Breast epithelium (tissue), 3 donors: ENCODE data around the gene APOA1.

Experiments
- POLR2AphosphoS5 ChIP-seq, 3 donors: sonication (generic); formaldehyde crosslinking; IDR thresholded peaks; one replicate each; pipeline ENCODE4 v1.6.1; 2017; ENCODE audit warnings: antibody characterized with exemption in 3 of 3
- TF ChIP-seq, protein P1 (sequence below), 3 donors: fragments of 450-650 bp; IDR thresholded peaks; one replicate each; pipeline ENCODE4 v1.5.1; 2016 to 2017; ENCODE audit warnings: antibody characterized with exemption in 3 of 3, mild to moderate bottlenecking in 3 of 3, moderate library complexity in 3 of 3

DNA sequence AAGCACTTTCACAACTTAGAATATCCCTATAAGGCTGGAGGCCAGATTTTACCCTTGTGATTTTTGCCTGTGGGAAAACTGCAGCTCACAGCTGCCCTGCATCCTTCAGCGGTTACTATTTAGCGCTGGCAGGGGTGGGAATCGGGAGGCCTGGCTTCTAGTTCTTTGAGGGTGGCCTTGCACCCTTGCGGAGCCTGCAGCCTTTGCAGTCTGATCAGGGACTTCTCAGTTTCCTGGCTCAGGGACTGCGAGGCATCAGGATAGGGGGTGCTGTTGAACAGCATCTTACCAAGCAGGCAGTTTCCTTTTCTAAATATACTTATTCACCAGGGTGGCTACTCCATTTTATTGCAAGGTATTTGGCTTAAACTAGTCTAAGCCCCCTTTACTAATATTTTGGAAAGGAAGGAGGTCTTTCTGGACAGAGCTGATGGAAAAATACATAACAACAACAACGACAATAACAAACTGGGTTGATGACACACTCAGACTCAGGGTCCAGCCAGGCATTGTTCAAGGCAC lies 2.9 kb upstream of the APOA1 start:
- TF ChIP-seq POLR2AphosphoS5 (IDR thresholded peaks at IDR 0.05) = no peak
- TF ChIP-seq, protein P1, sequence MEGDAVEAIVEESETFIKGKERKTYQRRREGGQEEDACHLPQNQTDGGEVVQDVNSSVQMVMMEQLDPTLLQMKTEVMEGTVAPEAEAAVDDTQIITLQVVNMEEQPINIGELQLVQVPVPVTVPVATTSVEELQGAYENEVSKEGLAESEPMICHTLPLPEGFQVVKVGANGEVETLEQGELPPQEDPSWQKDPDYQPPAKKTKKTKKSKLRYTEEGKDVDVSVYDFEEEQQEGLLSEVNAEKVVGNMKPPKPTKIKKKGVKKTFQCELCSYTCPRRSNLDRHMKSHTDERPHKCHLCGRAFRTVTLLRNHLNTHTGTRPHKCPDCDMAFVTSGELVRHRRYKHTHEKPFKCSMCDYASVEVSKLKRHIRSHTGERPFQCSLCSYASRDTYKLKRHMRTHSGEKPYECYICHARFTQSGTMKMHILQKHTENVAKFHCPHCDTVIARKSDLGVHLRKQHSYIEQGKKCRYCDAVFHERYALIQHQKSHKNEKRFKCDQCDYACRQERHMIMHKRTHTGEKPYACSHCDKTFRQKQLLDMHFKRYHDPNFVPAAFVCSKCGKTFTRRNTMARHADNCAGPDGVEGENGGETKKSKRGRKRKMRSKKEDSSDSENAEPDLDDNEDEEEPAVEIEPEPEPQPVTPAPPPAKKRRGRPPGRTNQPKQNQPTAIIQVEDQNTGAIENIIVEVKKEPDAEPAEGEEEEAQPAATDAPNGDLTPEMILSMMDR (IDR thresholded peaks at IDR 0.05) = no peak
